Measurements from ENCODE around the gene ZNF398. TPM values are rescaled to one million over a fixed set of nuclear protein-coding genes. Genes with fewer than 3 reads are reported as not detected.

ZNF398 gene
- total RNA-seq, 1 experiment from 2014 or later = 13.8 TPM

- H3K4me3 Mint-ChIP-seq (ENCODE audit: unreplicated experiment) = peak overlapping the region; percentile 85
- peak overlapping the region; percentile 94 for H3K27ac Mint-ChIP-seq (ENCODE audit: low read depth, unreplicated experiment)
- POLR2A ChIA-PET = interaction anchor here (0.7 to 3.8 kb wide), 4 partner anchors 16 to 213 kb away, joined by 3 to 34 read pairs (median 14); partner anchors contain the start of genes ZNF398 and ZNF425
- H3K4me1 Mint-ChIP-seq (ENCODE audit: insufficient read depth, unreplicated experiment) = peaks cover 20% of the 10 kb centered on the region
- DNase-seq (ENCODE audit: unreplicated experiment) = peak; percentile 41
- CTCF ChIA-PET = interaction anchor here (0.7 to 4.2 kb wide), 6 partner anchors 14 to 71 kb away, joined by 3 to 28 read pairs (median 3); partner anchors contain the start of gene ZNF398
- H3K36me3 Mint-ChIP-seq (ENCODE audit: insufficient read depth, unreplicated experiment) = peaks cover 45% of the 10 kb centered on the region
- H3K9me3 Mint-ChIP-seq (ENCODE audit: unreplicated experiment) = no peaks in the 10 kb centered on the region
- no peaks in the 10 kb centered on the region for H3K27me3 Mint-ChIP-seq (ENCODE audit: insufficient read depth, unreplicated experiment)
- no TSS peak for BruUV-seq (replicated peaks)
- no peak for TF ChIP-seq CTCF (IDR thresholded peaks at IDR 0.05; ENCODE audit: unreplicated experiment)
- intact Hi-C loops (cut with micrococcal nuclease) = loop anchor here (5.0 kb wide), 1 partner anchor 65 kb away; the partner anchor contains the start of gene ZNF783
Observed at GRCh38 chr7:149197675-149198074, 50.4 kb downstream of the ZNF398 start.

GRCh38 chr7:149198161-149198816 lies 51.0 kb downstream of the ZNF398 start:
- ChIA-PET CTCF (interaction anchor here (0.5 to 4.2 kb wide), 7 partner anchors 12 to 107 kb away, joined by 3 to 28 read pairs (median 3); partner anchors contain the start of gene ZNF398), POLR2A (interaction anchor here (1.2 to 3.8 kb wide), 2 partner anchors 17 to 51 kb away, joined by 5 to 34 read pairs; partner anchors contain the start of gene ZNF398)
- peaks cover 51% of the 10 kb centered on the region for H3K36me3 Mint-ChIP-seq (ENCODE audit: insufficient read depth, unreplicated experiment)
- no TSS peak for BruUV-seq (replicated peaks)
- no peak overlapping the region for H3K27ac Mint-ChIP-seq (ENCODE audit: low read depth, unreplicated experiment)
- H3K4me1 Mint-ChIP-seq (ENCODE audit: insufficient read depth, unreplicated experiment) = peaks cover 20% of the 10 kb centered on the region
- H3K9me3 Mint-ChIP-seq (ENCODE audit: unreplicated experiment) = no peaks in the 10 kb centered on the region
- no peak for DNase-seq (ENCODE audit: unreplicated experiment)
- H3K4me3 Mint-ChIP-seq (ENCODE audit: unreplicated experiment) = no peak overlapping the region
- no peak for TF ChIP-seq CTCF (IDR thresholded peaks at IDR 0.05; ENCODE audit: unreplicated experiment)
- intact Hi-C loops (cut with micrococcal nuclease) = loop anchor here (5.0 kb wide), 1 partner anchor 64 kb away; the partner anchor contains the start of gene ZNF783
- no peaks in the 10 kb centered on the region for H3K27me3 Mint-ChIP-seq (ENCODE audit: insufficient read depth, unreplicated experiment)

- ChIA-PET CTCF (interaction anchor here (0.7 to 1.3 kb wide), 6 partner anchors 9 to 209 kb away, joined by 3 to 4 read pairs (median 4); partner anchors contain the start of gene ZNF425), POLR2A (interaction anchor here (0.6 to 0.7 kb wide), 2 partner anchors 86 to 1133 kb away, joined by 3 read pairs; no protein-coding TSS in a partner anchor)
- Mint-ChIP-seq H3K27me3 (ENCODE audit: insufficient read depth, unreplicated experiment) (no peaks in the 10 kb centered on the region), H3K4me1 (ENCODE audit: insufficient read depth, unreplicated experiment) (peaks cover 20% of the 10 kb centered on the region), H3K9me3 (ENCODE audit: unreplicated experiment) (no peaks in the 10 kb centered on the region), H3K36me3 (ENCODE audit: insufficient read depth, unreplicated experiment) (peaks cover 62% of the 10 kb centered on the region), H3K27ac (ENCODE audit: low read depth, unreplicated experiment) (no peak overlapping the region), H3K4me3 (ENCODE audit: unreplicated experiment) (no peak overlapping the region)
- intact Hi-C loops (cut with micrococcal nuclease) = loop anchor here (5.0 kb wide), 1 partner anchor 63 kb away; the partner anchor contains the start of gene ZNF783
- BruUV-seq (replicated peaks) = TSS peak; percentile 1
- DNase-seq (ENCODE audit: unreplicated experiment) = no peak
- no peak for TF ChIP-seq CTCF (IDR thresholded peaks at IDR 0.05; ENCODE audit: unreplicated experiment)
Observed at GRCh38 chr7:149199234-149199995, 52.2 kb downstream of the ZNF398 start.

- no TSS peak for BruUV-seq (replicated peaks)
- ChIA-PET POLR2A (no interaction called here), CTCF (no interaction called here)
- peaks cover 17% of the 10 kb centered on the region for H3K4me1 Mint-ChIP-seq (ENCODE audit: insufficient read depth, unreplicated experiment)
- no peak overlapping the region for H3K4me3 Mint-ChIP-seq (ENCODE audit: unreplicated experiment)
- intact Hi-C loops (cut with micrococcal nuclease) = no loop called here
- no peaks in the 10 kb centered on the region for H3K9me3 Mint-ChIP-seq (ENCODE audit: unreplicated experiment)
- TF ChIP-seq CTCF (IDR thresholded peaks at IDR 0.05; ENCODE audit: unreplicated experiment) = no peak
- H3K36me3 Mint-ChIP-seq (ENCODE audit: insufficient read depth, unreplicated experiment) = peaks cover 94% of the 10 kb centered on the region
- no peaks in the 10 kb centered on the region for H3K27me3 Mint-ChIP-seq (ENCODE audit: insufficient read depth, unreplicated experiment)
- no peak overlapping the region for H3K27ac Mint-ChIP-seq (ENCODE audit: low read depth, unreplicated experiment)
- no peak for DNase-seq (ENCODE audit: unreplicated experiment)
Observed at GRCh38 chr7:149202831-149203231, 55.6 kb downstream of the ZNF398 start.

All from MCF 10A (cell line).